ENCODE data around the gene ZNF547.
"Not testable (repeated sequence)": the region's sequence is repeated elsewhere in the genome, so short reads cannot be mapped to it uniquely, and the experiment has no call there.

Gene ZNF547

GRCh38 chr19:57348136-57348535 is 15.2 kb upstream of the ZNF547 start:
- H3K36me3 ChIP-seq (ENCODE audit: control insufficient read depth, insufficient read depth, low read length): no peaks in the 10 kb centered on the region

GRCh38 chr19:57350877-57351805 is 12.2 kb upstream of the ZNF547 start, which contains the start of gene ZNF304:
Gene ZNF304 (plus strand): TSS chr19:57351271. CDS start chr19:57351665, 394 bp downstream.
- Histone ChIP-seq H3K9me3 (ENCODE audit: control insufficient read depth, low read length) (peaks cover 6% of the 10 kb centered on the region), H3K4me3 (ENCODE audit: low read length) (peak within 1 kb of the TSS; percentile 96), H3K9ac (ENCODE audit: low read length) (peak within 1 kb of the TSS; percentile 90), H3K4me1 (ENCODE audit: control insufficient read depth, insufficient read depth, low read length) (peaks cover 11% of the 10 kb centered on the region), H3K27me3 (ENCODE audit: control insufficient read depth, insufficient read depth, low read length) (no peaks in the 10 kb centered on the region), H3K36me3 (ENCODE audit: control insufficient read depth, insufficient read depth, low read length) (peaks cover 6% of the 10 kb centered on the region)

More at GRCh38 chr19:57348136-57348535, 15.2 kb upstream of the ZNF547 start:
- Histone ChIP-seq H3K27me3 (ENCODE audit: control insufficient read depth, insufficient read depth, low read length) (no peaks in the 10 kb centered on the region), H3K9ac (ENCODE audit: low read length) (no peak overlapping the region), H3K9me3 (ENCODE audit: control insufficient read depth, low read length) (no peaks in the 10 kb centered on the region), H3K4me3 (ENCODE audit: low read length) (no peak overlapping the region), H3K4me1 (ENCODE audit: control insufficient read depth, insufficient read depth, low read length) (peaks cover 11% of the 10 kb centered on the region)

- H3K9me3 ChIP-seq (ENCODE audit: control insufficient read depth, low read length): peaks cover 6% of the 10 kb centered on the region
Observed at GRCh38 chr19:57351867-57352266, 11.5 kb upstream of the ZNF547 start.

GRCh38 chr19:57355916-57356315 is 7.4 kb upstream of the ZNF547 start:
- Histone ChIP-seq H3K4me1 (ENCODE audit: control insufficient read depth, insufficient read depth, low read length) (peaks cover 11% of the 10 kb centered on the region), H3K9me3 (ENCODE audit: control insufficient read depth, low read length) (peaks cover 6% of the 10 kb centered on the region), H3K27me3 (ENCODE audit: control insufficient read depth, insufficient read depth, low read length) (no peaks in the 10 kb centered on the region), H3K4me3 (ENCODE audit: low read length) (no peak overlapping the region), H3K9ac (ENCODE audit: low read length) (no peak overlapping the region), H3K36me3 (ENCODE audit: control insufficient read depth, insufficient read depth, low read length) (peaks cover 18% of the 10 kb centered on the region)

More at GRCh38 chr19:57351867-57352266, 11.5 kb upstream of the ZNF547 start:
- Histone ChIP-seq H3K4me1 (ENCODE audit: control insufficient read depth, insufficient read depth, low read length) (peaks cover 11% of the 10 kb centered on the region), H3K9ac (ENCODE audit: low read length) (peak overlapping the region; percentile 90), H3K4me3 (ENCODE audit: low read length) (peak overlapping the region; percentile 96), H3K27me3 (ENCODE audit: control insufficient read depth, insufficient read depth, low read length) (no peaks in the 10 kb centered on the region), H3K36me3 (ENCODE audit: control insufficient read depth, insufficient read depth, low read length) (peaks cover 13% of the 10 kb centered on the region)

GRCh38 chr19:57357406-57357805 is 5.9 kb upstream of the ZNF547 start:
- Histone ChIP-seq H3K4me1 (ENCODE audit: control insufficient read depth, insufficient read depth, low read length) (peaks cover 3% of the 10 kb centered on the region), H3K27me3 (ENCODE audit: control insufficient read depth, insufficient read depth, low read length) (no peaks in the 10 kb centered on the region), H3K9me3 (ENCODE audit: control insufficient read depth, low read length) (peaks cover 6% of the 10 kb centered on the region), H3K4me3 (ENCODE audit: low read length) (no peak overlapping the region), H3K36me3 (ENCODE audit: control insufficient read depth, insufficient read depth, low read length) (peaks cover 18% of the 10 kb centered on the region), H3K9ac (ENCODE audit: low read length) (no peak overlapping the region)

GRCh38 chr19:57359300-57359699 is 4.1 kb upstream of the ZNF547 start:
- Histone ChIP-seq H3K27me3 (ENCODE audit: control insufficient read depth, insufficient read depth, low read length) (no peaks in the 10 kb centered on the region), H3K36me3 (ENCODE audit: control insufficient read depth, insufficient read depth, low read length) (peaks cover 18% of the 10 kb centered on the region), H3K9ac (ENCODE audit: low read length) (no peak overlapping the region), H3K4me3 (ENCODE audit: low read length) (no peak overlapping the region), H3K4me1 (ENCODE audit: control insufficient read depth, insufficient read depth, low read length) (peaks cover 4% of the 10 kb centered on the region), H3K9me3 (ENCODE audit: control insufficient read depth, low read length) (peaks cover 6% of the 10 kb centered on the region)

GRCh38 chr19:57362419-57362818 is 932 bp upstream of the ZNF547 start:
- H3K4me1 ChIP-seq (ENCODE audit: control insufficient read depth, insufficient read depth, low read length): peaks cover 4% of the 10 kb centered on the region
- peak overlapping the region; percentile 80 for H3K4me3 ChIP-seq (ENCODE audit: low read length)
- H3K27me3 ChIP-seq (ENCODE audit: control insufficient read depth, insufficient read depth, low read length): no peaks in the 10 kb centered on the region
- H3K36me3 ChIP-seq (ENCODE audit: control insufficient read depth, insufficient read depth, low read length): no peaks in the 10 kb centered on the region
- peak overlapping the region; percentile 53 for H3K9ac ChIP-seq (ENCODE audit: low read length)
- no peaks in the 10 kb centered on the region for H3K9me3 ChIP-seq (ENCODE audit: control insufficient read depth, low read length)

GRCh38 chr19:57363688-57364181 is 384 bp downstream of the ZNF547 start:
- Histone ChIP-seq H3K36me3 (ENCODE audit: control insufficient read depth, insufficient read depth, low read length) (no peaks in the 10 kb centered on the region), H3K9me3 (ENCODE audit: control insufficient read depth, low read length) (no peaks in the 10 kb centered on the region), H3K27me3 (ENCODE audit: control insufficient read depth, insufficient read depth, low read length) (no peaks in the 10 kb centered on the region), H3K4me3 (ENCODE audit: low read length) (peak overlapping the region; percentile 80), H3K9ac (ENCODE audit: low read length) (peak overlapping the region; percentile 76), H3K4me1 (ENCODE audit: control insufficient read depth, insufficient read depth, low read length) (peaks cover 4% of the 10 kb centered on the region)

- H3K4me3 ChIP-seq (ENCODE audit: low read length): no peak overlapping the region
- no peak overlapping the region for H3K9ac ChIP-seq (ENCODE audit: low read length)
- no peaks in the 10 kb centered on the region for H3K9me3 ChIP-seq (ENCODE audit: control insufficient read depth, low read length)
- peaks cover 4% of the 10 kb centered on the region for H3K4me1 ChIP-seq (ENCODE audit: control insufficient read depth, insufficient read depth, low read length)
- no peaks in the 10 kb centered on the region for H3K27me3 ChIP-seq (ENCODE audit: control insufficient read depth, insufficient read depth, low read length)
- H3K36me3 ChIP-seq (ENCODE audit: control insufficient read depth, insufficient read depth, low read length): peaks cover 1% of the 10 kb centered on the region
Observed at GRCh38 chr19:57366776-57367175, 3.4 kb downstream of the ZNF547 start.

GRCh38 chr19:57374179-57374578 is 10.8 kb downstream of the ZNF547 start:
- Histone ChIP-seq H3K9me3 (ENCODE audit: control insufficient read depth, low read length) (peaks cover 12% of the 10 kb centered on the region), H3K4me1 (ENCODE audit: control insufficient read depth, insufficient read depth, low read length) (no peaks in the 10 kb centered on the region), H3K36me3 (ENCODE audit: control insufficient read depth, insufficient read depth, low read length) (peaks cover 19% of the 10 kb centered on the region), H3K9ac (ENCODE audit: low read length) (no peak overlapping the region), H3K4me3 (ENCODE audit: low read length) (no peak overlapping the region), H3K27me3 (ENCODE audit: control insufficient read depth, insufficient read depth, low read length) (no peaks in the 10 kb centered on the region)

GRCh38 chr19:57374647-57375046 is 11.3 kb downstream of the ZNF547 start:
- Histone ChIP-seq H3K9me3 (ENCODE audit: control insufficient read depth, low read length) (peaks cover 12% of the 10 kb centered on the region), H3K36me3 (ENCODE audit: control insufficient read depth, insufficient read depth, low read length) (peaks cover 19% of the 10 kb centered on the region)
- not testable (repeated sequence) for H3K9ac ChIP-seq (ENCODE audit: low read length); H3K4me3 ChIP-seq (ENCODE audit: low read length); H3K4me1 ChIP-seq (ENCODE audit: control insufficient read depth, insufficient read depth, low read length); H3K27me3 ChIP-seq (ENCODE audit: control insufficient read depth, insufficient read depth, low read length)

GRCh38 chr19:57376151-57376550 is 12.8 kb downstream of the ZNF547 start:
- peaks cover 19% of the 10 kb centered on the region for H3K36me3 ChIP-seq (ENCODE audit: control insufficient read depth, insufficient read depth, low read length)
- H3K4me1 ChIP-seq (ENCODE audit: control insufficient read depth, insufficient read depth, low read length): no peaks in the 10 kb centered on the region
- H3K9ac ChIP-seq (ENCODE audit: low read length): no peak overlapping the region
- peaks cover 12% of the 10 kb centered on the region for H3K9me3 ChIP-seq (ENCODE audit: control insufficient read depth, low read length)
- no peak overlapping the region for H3K4me3 ChIP-seq (ENCODE audit: low read length)
- H3K27me3 ChIP-seq (ENCODE audit: control insufficient read depth, insufficient read depth, low read length): no peaks in the 10 kb centered on the region
